GM12878 (cell line): ENCODE measurements around the gene SPAG9.

Experiments used
- ATF3 ChIP-seq: IDR thresholded peaks from 2 replicates; pipeline ENCODE4 v1.6.1; 2011; ENCODE audit warnings: low read depth, mild to moderate bottlenecking, low read length, moderate library complexity, borderline replicate concordance; ENCODE audit errors: extremely low read depth
- CEBPB ChIP-seq, 2 experiments: fragments of 150-350 bp in 1 of 2; IDR thresholded peaks; 2 replicates each; pipeline ENCODE4 v1.6.1; 2012 to 2014; ENCODE audit warnings: low read depth in 2 of 2, low read length in 2 of 2, borderline replicate concordance in 1 of 2, inconsistent platforms in 1 of 2
- EZH2 ChIP-seq: IDR thresholded peaks from 2 replicates; pipeline ENCODE4 v1.6.1; 2012; ENCODE audit warnings: low read depth, mild to moderate bottlenecking, control low read depth, inconsistent platforms, low read length, borderline replicate concordance; ENCODE audit not compliant: control insufficient read depth
- IRF5 ChIP-seq: fragments of 450-650 bp; IDR thresholded peaks from 2 replicates; pipeline ENCODE4 v1.6.1; 2017; ENCODE audit warnings: borderline replicate concordance
- JUND ChIP-seq: IDR thresholded peaks from 2 replicates; pipeline ENCODE4 v1.6.1; 2012; ENCODE audit warnings: low read depth, mild to moderate bottlenecking, low read length, improper control_type of control experiment, moderate library complexity
- NRF1 ChIP-seq: conservative IDR thresholded peaks from 2 replicates; pipeline ENCODE4 v1.6.1; 2011; ENCODE audit warnings: mild to moderate bottlenecking, low read depth, low read length, improper control_type of control experiment
- POLR2A ChIP-seq: IDR thresholded peaks from 2 replicates; pipeline ENCODE4 v1.6.1; 2011; ENCODE audit warnings: low read depth, mild to moderate bottlenecking, low read length
- RCOR1 ChIP-seq: conservative IDR thresholded peaks from 2 replicates; pipeline ENCODE4 v1.6.1; 2012; ENCODE audit warnings: low read depth, low read length, improper control_type of control experiment
- ZZZ3 ChIP-seq: IDR thresholded peaks from 2 replicates; pipeline ENCODE4 v1.6.1; 2011; ENCODE audit warnings: low read depth; ENCODE audit not compliant: control insufficient read depth, insufficient read length
- TF ChIP-seq, protein P1 (sequence below), 3 experiments: IDR thresholded peaks in 2 of 3; conservative IDR thresholded peaks in 1 of 3; 2 replicates each; pipeline ENCODE4 v1.5.1; 2011; ENCODE audit warnings: low read depth in 3 of 3, low read length in 3 of 3, mild to moderate bottlenecking in 3 of 3, control low read depth in 2 of 3, moderate library complexity in 2 of 3, inconsistent platforms in 1 of 3, mixed read lengths in 1 of 3; ENCODE audit not compliant: control insufficient read depth in 2 of 3, insufficient read depth in 1 of 3; ENCODE audit errors: extremely low read depth in 1 of 3

DNA sequence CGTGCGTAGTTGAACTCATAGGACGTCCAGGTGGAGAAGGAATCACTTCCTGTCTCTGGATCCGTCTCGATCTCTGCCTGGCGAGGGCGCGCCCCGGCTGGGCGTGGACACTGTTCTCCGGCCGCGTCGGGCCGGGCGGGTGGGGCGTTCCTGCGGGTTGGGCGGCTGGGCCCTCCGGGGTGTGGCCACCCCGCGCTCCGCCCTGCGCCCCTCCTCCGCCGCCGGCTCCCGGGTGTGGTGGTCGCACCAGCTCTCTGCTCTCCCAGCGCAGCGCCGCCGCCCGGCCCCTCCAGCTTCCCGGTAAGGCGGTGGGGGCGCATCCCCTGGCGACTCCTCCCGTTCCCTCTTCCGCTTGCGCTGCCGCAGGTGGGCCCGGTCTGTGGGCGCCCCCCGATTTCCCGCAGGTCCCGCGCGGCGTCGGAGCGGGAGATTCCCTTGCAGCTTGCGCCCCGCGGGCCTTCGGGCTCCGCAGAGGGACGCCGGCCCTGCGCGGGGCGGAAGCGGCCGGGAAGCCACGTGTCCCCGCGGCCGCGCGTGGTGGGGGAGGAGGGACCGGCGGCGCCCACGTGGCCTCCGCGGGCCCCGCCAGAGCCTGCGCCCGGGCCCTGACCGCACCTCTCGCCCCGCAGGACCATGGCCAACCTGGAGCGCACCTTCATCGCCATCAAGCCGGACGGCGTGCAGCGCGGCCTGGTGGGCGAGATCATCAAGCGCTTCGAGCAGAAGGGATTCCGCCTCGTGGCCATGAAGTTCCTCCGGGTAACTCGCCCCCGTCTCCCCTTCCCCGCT, 45.7 kb upstream of the SPAG9 start, which contains the start of gene NME2:
- no peak for TF ChIP-seq NRF1
- TF ChIP-seq, protein P1, sequence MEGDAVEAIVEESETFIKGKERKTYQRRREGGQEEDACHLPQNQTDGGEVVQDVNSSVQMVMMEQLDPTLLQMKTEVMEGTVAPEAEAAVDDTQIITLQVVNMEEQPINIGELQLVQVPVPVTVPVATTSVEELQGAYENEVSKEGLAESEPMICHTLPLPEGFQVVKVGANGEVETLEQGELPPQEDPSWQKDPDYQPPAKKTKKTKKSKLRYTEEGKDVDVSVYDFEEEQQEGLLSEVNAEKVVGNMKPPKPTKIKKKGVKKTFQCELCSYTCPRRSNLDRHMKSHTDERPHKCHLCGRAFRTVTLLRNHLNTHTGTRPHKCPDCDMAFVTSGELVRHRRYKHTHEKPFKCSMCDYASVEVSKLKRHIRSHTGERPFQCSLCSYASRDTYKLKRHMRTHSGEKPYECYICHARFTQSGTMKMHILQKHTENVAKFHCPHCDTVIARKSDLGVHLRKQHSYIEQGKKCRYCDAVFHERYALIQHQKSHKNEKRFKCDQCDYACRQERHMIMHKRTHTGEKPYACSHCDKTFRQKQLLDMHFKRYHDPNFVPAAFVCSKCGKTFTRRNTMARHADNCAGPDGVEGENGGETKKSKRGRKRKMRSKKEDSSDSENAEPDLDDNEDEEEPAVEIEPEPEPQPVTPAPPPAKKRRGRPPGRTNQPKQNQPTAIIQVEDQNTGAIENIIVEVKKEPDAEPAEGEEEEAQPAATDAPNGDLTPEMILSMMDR (IDR thresholded peaks at IDR 0.05 in 2 of 3, conservative IDR thresholded peaks at IDR 0.05 in 1 of 3; ENCODE audit: control insufficient read depth in 2 of 3, extremely low read depth in 1 of 3, insufficient read depth in 1 of 3, low read depth in 3 of 3, low read length in 3 of 3), result no peak; a peak in 1 of 6 replicates
- peak; percentile 69 for TF ChIP-seq POLR2A
- 0 out of 2 replicates have a peak, but pooled peaks have one; percentile 53 for TF ChIP-seq ATF3
- no peak for TF ChIP-seq JUND
- no peak for TF ChIP-seq CEBPB (IDR thresholded peaks at IDR 0.05; ENCODE audit: borderline replicate concordance in 1 of 2, low read depth in 2 of 2, low read length in 2 of 2)
- no peak for TF ChIP-seq ZZZ3
- TF ChIP-seq EZH2, result no peak
- TF ChIP-seq RCOR1, result no peak
- no peak for TF ChIP-seq IRF5
